Neuronal stem cell (in vitro differentiated cells): ENCODE results near the gene ELMOD1.

Experiments used
- DNase-seq: peaks from one replicate; pipeline ENCODE4 v3.0.0-alpha.2; 2013; ENCODE audit warnings: low spot score
- H2AFZ ChIP-seq: one replicate; pipeline ENCODE4 v1.6.1; 2013; ENCODE audit warnings: mild to moderate bottlenecking, low read length, inconsistent platforms
- H2AK5ac ChIP-seq: 2 replicates; pipeline ENCODE4 v1.6.1; 2013; ENCODE audit warnings: low read depth, mild to moderate bottlenecking, inconsistent platforms, low read length, moderate library complexity, mixed read lengths
- H2BK120ac ChIP-seq: 2 replicates; pipeline ENCODE4 v1.6.1; 2013; ENCODE audit warnings: low read depth, mild to moderate bottlenecking, inconsistent platforms, low read length, moderate library complexity, mixed read lengths
- H2BK12ac ChIP-seq: one replicate; pipeline ENCODE4 v1.6.1; 2013; ENCODE audit warnings: low read length, inconsistent platforms
- H2BK15ac ChIP-seq: 2 replicates; pipeline ENCODE4 v1.6.1; 2013; ENCODE audit warnings: mild to moderate bottlenecking, low read length, inconsistent platforms, mixed read lengths
- H2BK5ac ChIP-seq: one replicate; pipeline ENCODE4 v1.6.1; 2013; ENCODE audit warnings: inconsistent platforms, mild to moderate bottlenecking, low read length, moderate library complexity
- H3K14ac ChIP-seq: one replicate; pipeline ENCODE4 v1.6.1; 2013; ENCODE audit warnings: low read length, inconsistent platforms
- H3K18ac ChIP-seq: 2 replicates; pipeline ENCODE4 v1.6.1; 2013; ENCODE audit warnings: low read length, inconsistent platforms
- H3K23ac ChIP-seq: 2 replicates; pipeline ENCODE4 v1.6.1; 2013; ENCODE audit warnings: low read depth, mild to moderate bottlenecking, mixed read lengths, low read length, inconsistent platforms; ENCODE audit not compliant: poor library complexity
- H3K27ac ChIP-seq: replicated peaks from 3 replicates; pipeline ENCODE4 v1.5.1; 2013; ENCODE audit warnings: low read length, inconsistent platforms
- H3K27me3 ChIP-seq, 3 experiments: 2 replicates each; pipeline ENCODE4 v1.6.1; 2013; ENCODE audit warnings: low read length in 3 of 3, mild to moderate bottlenecking in 2 of 3, inconsistent platforms in 1 of 3, low read depth in 1 of 3, mixed read lengths in 1 of 3, moderate library complexity in 1 of 3; ENCODE audit not compliant: control insufficient read depth in 3 of 3, insufficient read depth in 3 of 3
- H3K36me3 ChIP-seq, 2 donors: replicated peaks in 1 of 2; 2 replicates each; pipeline ENCODE4 v1.6.1; 2013; ENCODE audit warnings: low read length in 2 of 2; ENCODE audit not compliant: control insufficient read depth in 2 of 2, insufficient read depth in 2 of 2
- H3K4ac ChIP-seq: 2 replicates; pipeline ENCODE4 v1.6.1; 2013; ENCODE audit warnings: inconsistent platforms, mild to moderate bottlenecking, low read length, moderate library complexity
- H3K4me1 ChIP-seq, 2 donors: 1 replicate in 1 of 2; 2 replicates in 1 of 2; pipeline ENCODE4 v1.6.1; 2013; ENCODE audit warnings: low read length in 2 of 2, low read depth in 1 of 2; ENCODE audit not compliant: control insufficient read depth in 2 of 2, insufficient read depth in 1 of 2
- H3K4me2 ChIP-seq: one replicate; pipeline ENCODE4 v1.6.1; 2013; ENCODE audit warnings: mild to moderate bottlenecking, low read length, inconsistent platforms; ENCODE audit not compliant: insufficient read depth, poor library complexity, severe bottlenecking
- H3K4me3 ChIP-seq, 2 donors: 2 replicates each; pipeline ENCODE4 v1.5.1; 2013; ENCODE audit warnings: low read length in 2 of 2, mild to moderate bottlenecking in 2 of 2, inconsistent platforms in 1 of 2, moderate library complexity in 1 of 2
- H3K79me1 ChIP-seq: one replicate; pipeline ENCODE4 v1.6.1; 2013; ENCODE audit warnings: low read depth, mild to moderate bottlenecking, inconsistent platforms, low read length, moderate library complexity
- H3K9ac ChIP-seq: one replicate; pipeline ENCODE4 v1.6.1; 2013; ENCODE audit warnings: mild to moderate bottlenecking, low read depth, low read length, inconsistent platforms; ENCODE audit not compliant: poor library complexity
- H3K9me3 ChIP-seq, 2 donors: replicated peaks in 1 of 2; 2 replicates each; pipeline versions ENCODE3 to v1.6.1; 2013; ENCODE audit warnings: low read length in 2 of 2, mild to moderate bottlenecking in 2 of 2, inconsistent platforms in 1 of 2, low read depth in 1 of 2, mixed read lengths in 1 of 2, moderate library complexity in 1 of 2; ENCODE audit not compliant: control insufficient read depth in 2 of 2, insufficient read depth in 1 of 2
- H4K8ac ChIP-seq: one replicate; pipeline ENCODE4 v1.6.1; 2013; ENCODE audit warnings: low read depth, mild to moderate bottlenecking, inconsistent platforms, low read length, moderate library complexity
- H4K91ac ChIP-seq: one replicate; pipeline ENCODE4 v1.6.1; 2013; ENCODE audit warnings: low read length, low read depth, mild to moderate bottlenecking, inconsistent platforms; ENCODE audit not compliant: poor library complexity
- WGBS, 2 donors: extraction: QIAGEN DNeasy Blood & Tissue Kit; methylation state at CpG; one replicate each; pipeline ENCODE4 v1.1.7; 2013; ENCODE audit warnings: missing lambda C conversion rate in 2 of 2, mixed read lengths in 1 of 2; ENCODE audit not compliant: insufficient read length in 2 of 2, insufficient replicate concordance in 1 of 2; ENCODE audit errors: extremely low coverage in 2 of 2; 5-methylcytosine and 5-hydroxymethylcytosine counted together

The ELMOD1 gene

DNA sequence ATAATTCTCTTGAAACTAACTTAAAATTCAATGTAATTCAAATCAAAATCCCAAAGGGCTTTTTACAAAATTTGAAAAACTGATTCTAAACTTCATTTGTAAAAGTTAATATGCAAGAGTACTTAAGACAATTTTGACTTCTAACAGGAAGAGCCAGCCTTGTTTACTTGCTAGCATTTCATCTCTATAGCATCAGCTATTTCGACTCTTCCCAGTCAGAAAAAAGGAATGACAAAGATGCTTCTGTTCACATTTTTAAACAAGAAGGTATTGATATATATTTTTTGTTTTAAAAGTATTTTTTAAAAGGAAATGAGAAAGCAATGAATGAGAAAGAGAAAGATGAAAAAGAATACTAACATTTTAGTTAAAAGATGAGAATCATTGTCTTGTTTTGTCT lies 104.5 kb downstream of the ELMOD1 start:
- no peak overlapping the region for H3K27ac ChIP-seq
- no peak overlapping the region for H2BK5ac ChIP-seq
- no peaks in the 10 kb centered on the region for H3K4me1 ChIP-seq
- no peak overlapping the region for H2BK12ac ChIP-seq
- H2BK120ac ChIP-seq = no peak overlapping the region
- H3K27me3 ChIP-seq = peaks cover 0 to 5% (median 0%) of the 10 kb centered on the region in 3 experiments
- no peak overlapping the region for H3K14ac ChIP-seq
- no peak for DNase-seq
- H3K4me3 ChIP-seq = no peak overlapping the region
- H3K23ac ChIP-seq = no peak overlapping the region
- no peak overlapping the region for H4K8ac ChIP-seq
- H2AFZ ChIP-seq = no peak overlapping the region
- H3K79me1 ChIP-seq = no peaks in the 10 kb centered on the region
- no peak overlapping the region for H3K18ac ChIP-seq
- no peaks in the 10 kb centered on the region for H3K36me3 ChIP-seq
- WGBS, 2 donors = no CpG with 5 or more reads among the region's 1 CpG
- H4K91ac ChIP-seq = no peak overlapping the region
- no peak overlapping the region for H2BK15ac ChIP-seq
- H2AK5ac ChIP-seq = no peak overlapping the region
- H3K4me2 ChIP-seq = no peak overlapping the region
- H3K9ac ChIP-seq = no peak overlapping the region
- no peak overlapping the region for H3K4ac ChIP-seq
- H3K9me3 ChIP-seq = no peaks in the 10 kb centered on the region

DNA sequence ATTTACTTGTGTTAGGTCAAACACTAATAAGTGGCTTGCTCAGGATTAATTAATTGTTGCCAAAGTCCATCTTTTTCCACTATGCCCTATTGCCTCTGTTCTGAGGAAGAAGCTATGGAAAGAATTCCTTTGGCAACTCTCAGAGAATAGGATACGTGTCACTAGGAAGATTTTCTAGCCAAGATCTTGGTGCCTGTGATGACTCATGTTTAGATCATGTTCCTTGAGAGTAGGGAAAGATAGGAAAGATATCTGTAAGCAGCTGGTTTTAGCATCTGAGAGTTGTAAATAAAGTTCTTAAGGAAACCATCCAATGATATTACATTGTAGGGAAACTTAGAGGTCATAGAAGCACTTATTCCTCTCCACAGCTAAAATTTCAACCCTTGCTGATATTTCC lies 105.2 kb downstream of the ELMOD1 start:
- no peak overlapping the region for H3K4me2 ChIP-seq
- H3K27ac ChIP-seq = no peak overlapping the region
- H2BK15ac ChIP-seq = no peak overlapping the region
- no peak overlapping the region for H4K8ac ChIP-seq
- no peak overlapping the region for H3K4ac ChIP-seq
- no peak overlapping the region for H2AK5ac ChIP-seq
- no peak overlapping the region for H2AFZ ChIP-seq
- no peak overlapping the region for H2BK120ac ChIP-seq
- H2BK12ac ChIP-seq = no peak overlapping the region
- no peak for DNase-seq
- no peak overlapping the region for H3K14ac ChIP-seq
- no peak overlapping the region for H3K4me3 ChIP-seq
- H2BK5ac ChIP-seq = no peak overlapping the region
- H3K18ac ChIP-seq = no peak overlapping the region
- H3K9ac ChIP-seq = no peak overlapping the region
- no peaks in the 10 kb centered on the region for H3K9me3 ChIP-seq
- no peaks in the 10 kb centered on the region for H3K36me3 ChIP-seq
- peaks cover 0 to 6% (median 0%) of the 10 kb centered on the region in 3 experiments for H3K27me3 ChIP-seq
- H3K4me1 ChIP-seq = no peaks in the 10 kb centered on the region
- H3K23ac ChIP-seq = no peak overlapping the region
- no peaks in the 10 kb centered on the region for H3K79me1 ChIP-seq
- no CpG with 5 or more reads among the region's 1 CpG for WGBS, 2 donors
- H4K91ac ChIP-seq = no peak overlapping the region

DNA sequence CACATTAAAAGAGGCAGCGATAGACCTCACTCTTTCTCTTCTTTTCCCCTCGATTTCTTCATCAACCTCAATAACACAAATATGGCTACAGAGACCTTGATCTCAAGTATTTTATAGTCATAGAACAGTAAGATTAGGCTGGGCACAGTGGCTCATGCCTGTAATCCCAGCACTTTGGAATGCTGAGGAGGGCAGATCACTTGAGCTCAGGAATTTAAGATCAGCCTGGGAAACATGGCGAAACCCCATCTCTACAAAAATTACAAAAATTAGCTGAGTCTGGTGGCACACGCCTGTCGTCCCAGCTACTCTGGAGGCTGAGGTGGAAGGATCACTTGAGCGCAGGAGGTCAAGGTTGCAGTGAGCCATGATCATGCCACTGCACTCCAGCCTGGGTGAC lies 106.3 kb downstream of the ELMOD1 start:
- no peak overlapping the region for H2BK15ac ChIP-seq
- no peak overlapping the region for H3K4me3 ChIP-seq
- H3K4me1 ChIP-seq = no peaks in the 10 kb centered on the region
- no peak overlapping the region for H2BK120ac ChIP-seq
- H4K91ac ChIP-seq = no peak overlapping the region
- H2BK5ac ChIP-seq = no peak overlapping the region
- no peaks in the 10 kb centered on the region for H3K9me3 ChIP-seq
- H4K8ac ChIP-seq = no peak overlapping the region
- no peak overlapping the region for H2AK5ac ChIP-seq
- H3K36me3 ChIP-seq = no peaks in the 10 kb centered on the region
- no peak for DNase-seq
- H2BK12ac ChIP-seq = no peak overlapping the region
- no peak overlapping the region for H3K23ac ChIP-seq
- H3K14ac ChIP-seq = no peak overlapping the region
- no CpG with 5 or more reads among the region's 6 CpGs for WGBS, 2 donors
- no peak overlapping the region for H3K9ac ChIP-seq
- H3K27me3 ChIP-seq = peaks cover 0 to 9% (median 0%) of the 10 kb centered on the region in 3 experiments
- no peak overlapping the region for H3K27ac ChIP-seq
- no peaks in the 10 kb centered on the region for H3K79me1 ChIP-seq
- no peak overlapping the region for H3K4ac ChIP-seq
- no peak overlapping the region for H2AFZ ChIP-seq
- H3K4me2 ChIP-seq = no peak overlapping the region
- H3K18ac ChIP-seq = no peak overlapping the region

DNA sequence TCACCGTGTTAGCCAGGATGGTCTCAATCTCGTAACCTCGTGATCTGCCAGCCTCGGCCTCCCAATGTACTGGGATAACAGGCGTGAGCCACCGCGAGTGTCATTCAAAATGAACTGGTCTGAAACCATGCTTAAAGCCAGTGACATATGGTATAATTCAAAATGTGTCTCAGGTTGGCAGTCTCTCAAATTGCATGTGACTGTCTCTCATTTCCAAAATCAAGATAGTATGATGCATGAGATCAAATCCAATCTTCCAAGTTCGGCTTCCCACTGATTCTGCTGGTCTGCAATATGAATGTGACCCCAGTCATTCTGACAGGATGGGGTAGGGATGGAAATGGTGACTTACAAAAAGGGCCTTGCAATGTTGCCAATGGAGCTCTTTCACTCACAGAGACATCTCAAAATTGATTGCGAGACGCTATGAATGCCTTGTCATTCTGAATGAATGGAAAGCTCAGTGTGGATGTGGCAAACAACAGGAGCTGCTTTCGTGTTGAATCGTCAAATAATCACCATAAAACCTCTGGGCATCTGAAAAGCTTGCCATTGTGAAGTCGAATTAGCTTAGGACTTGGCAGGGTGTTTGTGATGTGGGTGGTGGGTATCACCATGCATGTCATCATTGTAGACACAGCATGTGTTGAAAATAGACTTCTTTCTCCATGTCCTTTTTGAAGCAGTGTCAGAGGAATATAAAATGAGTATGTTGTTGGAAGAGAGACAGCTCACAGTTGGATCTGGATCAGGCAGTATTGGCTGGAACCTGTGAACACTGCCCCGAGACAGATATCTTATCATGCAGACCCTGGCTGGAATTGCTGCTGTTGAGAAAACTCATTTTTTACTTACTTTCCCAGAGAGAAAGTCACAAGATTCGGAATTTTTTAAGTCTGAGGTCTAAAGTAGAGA lies 108.7 kb downstream of the ELMOD1 start:
- Histone ChIP-seq H3K23ac (no peak overlapping the region), H3K9ac (no peak overlapping the region), H2BK12ac (no peak overlapping the region), H4K91ac (no peak overlapping the region), H3K4me3 (no peak overlapping the region), H3K4me1 (peaks cover 0 to 4% of the 10 kb centered on the region in 2 donors), H3K36me3 (no peaks in the 10 kb centered on the region), H2BK5ac (no peak overlapping the region), H3K9me3 (no peaks in the 10 kb centered on the region), H3K4me2 (no peak overlapping the region), H3K27me3 (peaks cover 0 to 33% (median 0%) of the 10 kb centered on the region in 3 experiments), H2AFZ (no peak overlapping the region), H3K27ac (no peak overlapping the region), H3K79me1 (no peaks in the 10 kb centered on the region), H3K4ac (no peak overlapping the region), H2BK120ac (no peak overlapping the region), H2BK15ac (no peak overlapping the region), H3K14ac (no peak overlapping the region), H2AK5ac (no peak overlapping the region), H4K8ac (no peak overlapping the region), H3K18ac (no peak overlapping the region)
- no peak for DNase-seq
- WGBS, 2 donors = no CpG with 5 or more reads among the region's 15 CpGs
